CD4-positive, alpha-beta T cell treated with Interleukin-12 subunit alpha and Interleukin-12 subunit beta, for 1 hour (primary cell): ENCODE measurements around the gene EIF3CL.
"Not testable (repeated sequence)": the region's sequence is repeated elsewhere in the genome, so short reads cannot be mapped to it uniquely, and the experiment has no call there.

Experiments
- DNase-seq: peaks from one replicate; pipeline ENCODE4 v3.0.0-alpha.2; 2020

Gene EIF3CL

GRCh38 chr16:28362600-28362999 lies 41.0 kb downstream of the EIF3CL start:
- DNase-seq: not testable (repeated sequence)

GRCh38 chr16:28338230-28338629 lies 65.4 kb downstream of the EIF3CL start:
- DNase-seq: not testable (repeated sequence)

GRCh38 chr16:28336940-28337710 lies 66.5 kb downstream of the EIF3CL start:
- not testable (repeated sequence) for DNase-seq

- DNase-seq: not testable (repeated sequence)
Measured at GRCh38 chr16:28335678-28336077, 68.0 kb downstream of the EIF3CL start.

- not testable (repeated sequence) for DNase-seq
Measured at GRCh38 chr16:28332632-28333031, 71.0 kb downstream of the EIF3CL start.

GRCh38 chr16:28330981-28331380 lies 72.7 kb downstream of the EIF3CL start:
- not testable (repeated sequence) for DNase-seq

- DNase-seq: peak; percentile 21
Measured at GRCh38 chr16:28330232-28330631, 73.4 kb downstream of the EIF3CL start.
